Brain microvascular endothelial cell (primary cell): ENCODE data around the gene MAGIX.
A peak's percentile ranks its signal among the peaks of the same experiment; 100 is the strongest.

Experiments
- DNase-seq: peaks from one replicate; pipeline ENCODE4 v3.0.0-alpha.2; 2020
- H3K27ac ChIP-seq: fragments of 250-450 bp; sonication (Bioruptor Pico); 2 replicates; pipeline ENCODE4 v1.5.1; 2020; ENCODE audit warnings: mild to moderate bottlenecking, moderate library complexity
- H3K27me3 ChIP-seq: fragments of 250-450 bp; sonication (Bioruptor Pico); replicated peaks from 2 replicates; pipeline ENCODE4 v1.5.1; 2020; ENCODE audit warnings: mild to moderate bottlenecking
- H3K36me3 ChIP-seq: fragments of 250-450 bp; sonication (Bioruptor Pico); replicated peaks from 2 replicates; pipeline ENCODE4 v1.5.1; 2020; ENCODE audit warnings: mild to moderate bottlenecking
- H3K4me3 ChIP-seq: 2 replicates; pipeline ENCODE4 v1.5.1; 2011; ENCODE audit warnings: low read depth, mild to moderate bottlenecking, control low read depth, low read length, moderate library complexity
- CTCF ChIP-seq: IDR thresholded peaks from 2 replicates; pipeline ENCODE4 v1.5.1; 2011; ENCODE audit warnings: low read depth, mild to moderate bottlenecking, moderate library complexity, low read length, control low read depth, inconsistent platforms; ENCODE audit errors: missing control alignments
- in situ Hi-C: cut with HindIII; loops from 2 replicates; pipeline ENCODE4 v1.10.0; 2017; ENCODE audit warnings: low sequenced_read_pairs, low pct_ligation_motif_present

Gene MAGIX

DNA sequence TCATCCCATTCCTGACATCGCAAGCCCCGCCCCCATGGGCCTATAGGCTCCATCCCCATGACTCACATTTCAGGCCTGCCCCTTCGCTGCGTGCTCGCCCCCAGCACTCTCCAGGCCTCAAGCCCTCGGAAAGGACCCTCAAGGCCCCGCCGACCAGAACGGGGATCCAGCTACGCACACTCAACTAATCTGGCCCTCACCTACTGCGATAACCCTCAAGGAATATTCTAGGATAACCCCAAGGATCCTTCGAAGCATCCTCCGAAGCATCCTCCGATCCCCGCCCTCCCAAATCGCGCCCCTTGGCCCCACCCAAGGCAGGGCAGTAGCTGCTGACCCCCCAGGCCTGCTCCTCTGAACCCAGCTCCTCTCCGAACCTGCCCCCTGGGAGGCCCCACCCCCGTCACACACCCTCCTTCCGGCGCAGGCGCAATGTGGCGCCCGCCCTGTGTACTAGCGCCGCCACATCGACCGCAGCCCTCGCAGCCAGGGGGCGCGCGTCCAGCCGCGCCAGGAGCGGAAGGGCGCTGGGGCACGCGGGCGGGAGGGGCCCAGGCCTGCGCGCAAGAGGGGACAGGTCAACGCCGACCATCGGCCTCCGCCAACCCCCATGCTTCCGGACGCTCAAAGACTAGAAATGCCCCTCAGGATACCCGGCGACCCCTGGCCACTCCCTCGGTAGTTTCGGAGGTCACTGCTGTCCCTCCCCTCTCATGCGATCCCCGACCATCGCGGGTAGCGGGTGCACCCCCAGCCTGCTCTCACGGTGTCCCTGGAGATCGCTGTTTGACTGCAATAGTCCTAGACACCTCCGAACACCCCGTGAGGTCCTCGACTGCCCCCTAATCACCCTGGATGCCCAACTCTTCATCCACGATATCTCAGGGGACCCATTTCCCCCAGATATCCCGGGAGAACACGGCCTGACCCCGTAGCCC lies 6.4 kb upstream of the MAGIX start:
- H3K27ac ChIP-seq, result peak overlapping the region; percentile 93
- H3K4me3 ChIP-seq, result peak overlapping the region; percentile 52
- peak; percentile 49 for TF ChIP-seq CTCF
- H3K27me3 ChIP-seq, result no peaks in the 10 kb centered on the region
- H3K36me3 ChIP-seq, result no peaks in the 10 kb centered on the region
- peak; percentile 88 for DNase-seq
- in situ Hi-C loops, result no loop called here

DNA sequence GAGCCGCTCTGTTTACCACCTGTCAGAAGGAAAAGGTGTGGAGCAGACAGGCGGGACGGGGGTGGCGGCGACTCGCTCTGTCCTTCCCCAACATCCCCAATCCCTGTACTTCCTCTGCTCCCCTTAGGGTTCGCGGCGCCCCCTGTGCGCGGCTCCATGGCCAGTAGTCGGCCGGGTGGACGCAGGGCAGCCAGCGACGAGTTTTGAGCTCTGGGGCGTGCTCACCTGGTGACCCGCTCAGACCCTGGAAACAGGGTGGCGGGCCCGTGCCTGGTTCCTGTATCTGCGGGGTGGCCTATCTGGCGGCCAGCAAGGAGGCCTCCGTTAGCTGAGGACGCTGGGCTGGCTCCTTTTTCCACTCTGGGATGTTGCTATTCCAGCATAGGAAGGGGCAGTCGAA lies 5.4 kb upstream of the MAGIX start:
- Histone ChIP-seq H3K36me3 (no peaks in the 10 kb centered on the region), H3K27ac (no peak overlapping the region), H3K27me3 (no peaks in the 10 kb centered on the region), H3K4me3 (no peak overlapping the region)
- TF ChIP-seq CTCF, result no peak
- no peak for DNase-seq
- in situ Hi-C loops, result no loop called here

GRCh38 chrX:49160908-49161307 lies 1.6 kb upstream of the MAGIX start:
- H3K27ac ChIP-seq, result no peak overlapping the region
- no peak for DNase-seq
- no peaks in the 10 kb centered on the region for H3K27me3 ChIP-seq
- H3K4me3 ChIP-seq, result no peak overlapping the region
- in situ Hi-C loops, result no loop called here
- no peaks in the 10 kb centered on the region for H3K36me3 ChIP-seq
- no peak for TF ChIP-seq CTCF

DNA sequence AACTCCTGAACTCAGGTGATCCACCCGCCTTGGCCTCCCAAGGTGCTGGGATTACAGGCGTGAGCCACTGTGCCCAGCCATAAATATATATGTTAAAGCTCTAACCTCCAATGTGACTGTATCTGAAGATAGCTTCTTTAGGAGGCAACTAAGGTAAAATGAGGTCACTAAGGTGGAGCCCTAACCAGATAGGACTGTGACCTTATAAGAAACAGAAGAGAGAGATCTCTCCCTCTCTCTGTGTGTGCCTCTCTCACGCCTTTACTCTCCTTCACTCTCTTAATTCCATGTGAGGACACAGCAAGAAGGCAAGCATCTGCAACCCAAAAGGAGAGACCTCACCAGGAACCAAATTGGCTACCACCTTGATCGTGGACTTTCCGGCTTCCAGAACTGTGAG lies 926 bp upstream of the MAGIX start:
- in situ Hi-C loops, result no loop called here
- no peaks in the 10 kb centered on the region for H3K27me3 ChIP-seq
- no peak overlapping the region for H3K4me3 ChIP-seq
- no peaks in the 10 kb centered on the region for H3K36me3 ChIP-seq
- no peak for DNase-seq
- no peak overlapping the region for H3K27ac ChIP-seq
- TF ChIP-seq CTCF, result no peak

GRCh38 chrX:49163555-49164419 lies 1.2 kb downstream of the MAGIX start:
- Histone ChIP-seq H3K27me3 (no peaks in the 10 kb centered on the region), H3K36me3 (no peaks in the 10 kb centered on the region), H3K4me3 (peak overlapping the region; percentile 47), H3K27ac (peak overlapping the region; percentile 90)
- in situ Hi-C loops, result no loop called here
- TF ChIP-seq CTCF, result peak; percentile 33
- peak; percentile 64 for DNase-seq
